Esophagus (tissue), 2 donors: ENCODE measurements around the gene NTHL1. TPM values are rescaled to one million over a fixed set of nuclear protein-coding genes. Genes with fewer than 3 reads are reported as not detected.

Experiments
- H3K27ac ChIP-seq, 2 donors: one replicate each; pipeline ENCODE4 v1.5.1; 2013; ENCODE audit warnings: low read depth in 2 of 2, mild to moderate bottlenecking in 2 of 2, inconsistent platforms in 1 of 2, low read length in 1 of 2, moderate library complexity in 1 of 2
- H3K27me3 ChIP-seq, 2 donors: one replicate each; pipeline ENCODE4 v1.6.1; 2013; ENCODE audit warnings: low read length in 2 of 2, control low read depth in 1 of 2, mild to moderate bottlenecking in 1 of 2; ENCODE audit not compliant: insufficient read depth in 2 of 2, control insufficient read depth in 1 of 2
- H3K36me3 ChIP-seq, 2 donors: one replicate each; pipeline ENCODE4 v1.6.1; 2013; ENCODE audit warnings: low read length in 1 of 2; ENCODE audit not compliant: control insufficient read depth in 2 of 2, insufficient read depth in 2 of 2
- H3K4me1 ChIP-seq, 2 donors: one replicate each; pipeline ENCODE4 v1.6.1; 2013; ENCODE audit warnings: low read length in 1 of 2; ENCODE audit not compliant: control insufficient read depth in 2 of 2, insufficient read depth in 2 of 2
- H3K4me3 ChIP-seq, 2 donors: one replicate each; pipeline ENCODE4 v1.5.1; 2013; ENCODE audit warnings: low read length in 2 of 2, mild to moderate bottlenecking in 2 of 2, low read depth in 1 of 2, moderate library complexity in 1 of 2
- H3K9me3 ChIP-seq, 2 donors: one replicate each; pipeline ENCODE4 v1.6.1; 2013; ENCODE audit warnings: mild to moderate bottlenecking in 2 of 2, low read depth in 1 of 2, low read length in 1 of 2, moderate library complexity in 1 of 2; ENCODE audit not compliant: control insufficient read depth in 2 of 2, insufficient read depth in 1 of 2
- WGBS, 2 donors: extraction: QIAGEN DNeasy Blood & Tissue Kit; methylation state at CpG; one replicate each; pipeline ENCODE4 v1.1.7; 2013; 5-methylcytosine and 5-hydroxymethylcytosine counted together
- polyA plus RNA-seq, 2 donors: library from polyadenylated mRNA; stranded (reverse); fragments of 200-250 nt; gene quantifications; one replicate each; pipeline ENCODE4 v1.2.3, GENCODE V29; 2013
- donor health status: healthy with polysubstance abuse.
- donor health status: Bipolar disorder and iron deficiency.

The NTHL1 gene
- polyA plus RNA-seq, 2 donors: 15.1 to 16.2 TPM

DNA sequence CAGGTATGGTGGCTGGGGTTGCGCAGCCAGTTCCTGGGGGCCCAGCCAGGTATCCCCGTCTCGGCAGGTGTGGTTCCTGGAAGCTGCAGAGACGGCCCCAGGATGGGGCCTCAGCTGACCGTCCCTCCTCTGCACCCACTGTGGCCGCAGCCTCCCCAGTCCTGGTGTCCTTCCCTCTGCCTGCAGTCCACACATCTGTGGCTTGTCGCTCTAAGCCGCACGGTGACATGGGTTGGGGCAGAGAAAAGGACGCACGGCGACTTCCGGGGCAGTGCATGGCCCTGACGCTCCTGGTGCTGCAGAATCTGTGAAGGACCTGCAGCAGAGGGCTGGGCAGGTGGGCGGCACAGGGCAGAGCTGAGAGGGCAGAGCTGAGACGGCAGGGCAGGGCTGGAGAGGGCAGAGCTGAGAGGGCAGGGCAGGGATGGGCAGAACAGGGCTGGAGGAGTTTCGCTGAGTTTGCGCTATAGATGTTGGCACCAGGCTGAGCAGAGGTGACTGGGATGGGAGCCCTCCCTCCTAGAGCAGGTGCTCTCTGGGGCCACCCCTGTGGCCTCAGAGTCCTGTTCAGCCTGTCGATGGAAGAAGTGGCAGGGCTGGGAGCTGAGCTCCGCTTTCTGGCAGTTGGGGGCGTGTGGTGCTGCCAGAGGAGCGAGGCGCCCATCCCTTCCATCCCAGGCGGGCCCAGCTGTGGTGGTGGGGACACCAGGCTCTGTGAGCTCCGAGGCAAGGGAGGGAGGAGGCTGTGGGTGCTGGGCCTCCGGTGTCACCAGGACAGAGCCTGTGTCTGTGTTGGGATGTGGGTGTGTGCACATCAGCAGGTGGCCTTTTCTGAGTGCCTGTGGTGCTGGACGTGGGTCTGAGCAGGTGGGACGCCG, 23.2 kb upstream of the NTHL1 start:
- Histone ChIP-seq H3K27me3 (no peaks in the 10 kb centered on the region), H3K4me1 (peaks cover 0 to 2% of the 10 kb centered on the region in 2 donors), H3K36me3 (peaks cover 22 to 61% of the 10 kb centered on the region in 2 donors), H3K4me3 (no peak overlapping the region), H3K27ac (no peak overlapping the region), H3K9me3 (peaks cover 0 to 3% of the 10 kb centered on the region in 2 donors)
- WGBS, 2 donors: 93% methylated on average over 29 of the region's 29 CpGs

DNA sequence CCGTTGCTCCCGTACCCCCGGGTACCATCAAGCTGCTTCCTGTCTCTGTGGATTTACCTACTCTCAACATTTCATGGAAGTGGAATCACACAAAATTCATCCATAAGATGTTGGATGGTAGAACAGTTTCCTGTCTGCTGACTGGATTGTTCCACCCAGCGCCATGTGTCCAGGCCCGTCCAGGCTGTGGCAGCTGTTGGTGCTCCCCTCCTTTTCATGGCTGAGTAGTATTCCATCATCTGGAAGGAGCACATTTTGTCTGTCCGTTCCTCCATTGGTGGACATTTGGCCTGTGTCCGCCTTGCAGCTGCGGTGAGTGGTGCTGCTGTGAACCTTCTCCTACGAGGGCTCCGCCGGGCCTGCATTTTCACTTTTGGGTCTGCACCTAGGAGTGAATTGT, 18.5 kb upstream of the NTHL1 start:
- Histone ChIP-seq H3K4me1 (peaks cover 0 to 2% of the 10 kb centered on the region in 2 donors), H3K9me3 (no peaks in the 10 kb centered on the region), H3K27ac (no peak overlapping the region), H3K36me3 (peaks cover 22 to 59% of the 10 kb centered on the region in 2 donors), H3K27me3 (no peaks in the 10 kb centered on the region), H3K4me3 (no peak overlapping the region)
- WGBS, 2 donors: 98% methylated on average over 11 of the region's 11 CpGs

- 92 to 94% methylated on average over 14 to 16 of the region's 16 CpGs for WGBS, 2 donors
- Histone ChIP-seq H3K36me3 (peaks cover 15 to 55% of the 10 kb centered on the region in 2 donors), H3K27me3 (no peaks in the 10 kb centered on the region), H3K4me3 (no peak overlapping the region), H3K9me3 (no peaks in the 10 kb centered on the region), H3K27ac (no peak overlapping the region), H3K4me1 (no peaks in the 10 kb centered on the region)
Measured at GRCh38 chr16:2064368-2064945, 16.8 kb upstream of the NTHL1 start.

DNA sequence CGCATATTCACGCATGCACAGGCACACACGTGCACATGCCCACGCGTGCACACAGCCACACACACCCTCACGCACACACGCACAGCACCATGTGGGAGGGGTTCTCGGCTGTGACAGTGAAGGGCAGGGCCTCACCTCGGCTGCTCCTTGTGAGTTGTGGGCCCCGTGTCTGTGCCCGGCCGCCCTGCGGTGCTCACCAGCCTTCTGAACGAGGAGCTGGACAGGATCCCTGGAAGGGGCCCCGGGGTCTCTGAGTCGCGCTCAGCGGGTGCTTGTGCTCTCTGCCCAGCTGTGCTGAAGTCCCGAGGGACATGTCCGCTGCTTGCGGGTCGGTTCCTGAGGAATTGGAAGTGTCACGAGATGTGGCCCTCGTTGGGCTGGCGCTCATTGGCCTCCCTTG, 16.2 kb upstream of the NTHL1 start:
- H3K4me3 ChIP-seq: no peak overlapping the region
- no peaks in the 10 kb centered on the region for H3K9me3 ChIP-seq
- H3K27me3 ChIP-seq: no peaks in the 10 kb centered on the region
- H3K27ac ChIP-seq: no peak overlapping the region
- WGBS, 2 donors: 89 to 90% methylated on average over 25 of the region's 25 CpGs
- no peaks in the 10 kb centered on the region for H3K4me1 ChIP-seq
- peaks cover 15 to 53% of the 10 kb centered on the region in 2 donors for H3K36me3 ChIP-seq

GRCh38 chr16:2062801-2063200, 15.2 kb upstream of the NTHL1 start:
- Histone ChIP-seq H3K9me3 (no peaks in the 10 kb centered on the region), H3K36me3 (peaks cover 15 to 54% of the 10 kb centered on the region in 2 donors), H3K4me1 (no peaks in the 10 kb centered on the region), H3K27ac (no peak overlapping the region), H3K27me3 (no peaks in the 10 kb centered on the region), H3K4me3 (no peak overlapping the region)
- WGBS, 2 donors: 95% methylated on average over 28 of the region's 28 CpGs

GRCh38 chr16:2061526-2061925, 13.9 kb upstream of the NTHL1 start:
- H3K27ac ChIP-seq: no peak overlapping the region
- H3K4me1 ChIP-seq: no peaks in the 10 kb centered on the region
- WGBS, 2 donors: 93% methylated on average over 13 of the region's 13 CpGs
- H3K27me3 ChIP-seq: no peaks in the 10 kb centered on the region
- H3K9me3 ChIP-seq: no peaks in the 10 kb centered on the region
- peaks cover 20 to 65% of the 10 kb centered on the region in 2 donors for H3K36me3 ChIP-seq
- no peak overlapping the region for H3K4me3 ChIP-seq

DNA sequence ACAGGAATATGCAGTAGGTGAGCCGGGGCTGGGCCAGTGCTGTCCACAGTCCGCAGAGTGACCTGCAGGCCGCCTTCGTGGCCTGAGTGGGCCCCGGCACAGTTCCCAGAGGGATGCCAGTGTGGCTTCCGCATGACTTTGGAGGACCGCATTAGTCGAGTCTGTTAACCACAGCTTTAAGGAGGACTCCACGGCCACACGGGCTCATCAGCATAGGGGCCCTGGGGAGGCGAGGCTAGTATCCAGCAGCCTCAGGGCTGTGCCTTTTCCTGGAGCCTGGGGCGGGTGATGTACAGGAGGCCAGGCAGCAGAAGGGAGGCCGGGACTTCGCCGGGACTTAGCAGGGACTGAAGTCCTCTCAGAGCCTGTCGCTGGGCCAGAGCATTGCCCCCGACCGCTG, 13.4 kb upstream of the NTHL1 start:
- H3K27ac ChIP-seq: no peak overlapping the region
- no peaks in the 10 kb centered on the region for H3K27me3 ChIP-seq
- H3K36me3 ChIP-seq: peaks cover 17 to 65% of the 10 kb centered on the region in 2 donors
- no peak overlapping the region for H3K4me3 ChIP-seq
- WGBS, 2 donors: 94 to 96% methylated on average over 17 to 18 of the region's 18 CpGs
- no peaks in the 10 kb centered on the region for H3K4me1 ChIP-seq
- no peaks in the 10 kb centered on the region for H3K9me3 ChIP-seq

GRCh38 chr16:2060346-2060745, 12.7 kb upstream of the NTHL1 start:
- no peak overlapping the region for H3K27ac ChIP-seq
- H3K9me3 ChIP-seq: no peaks in the 10 kb centered on the region
- peaks cover 17 to 61% of the 10 kb centered on the region in 2 donors for H3K36me3 ChIP-seq
- WGBS, 2 donors: 89 to 90% methylated on average over 16 to 17 of the region's 17 CpGs
- H3K4me1 ChIP-seq: no peaks in the 10 kb centered on the region
- no peak overlapping the region for H3K4me3 ChIP-seq
- H3K27me3 ChIP-seq: no peaks in the 10 kb centered on the region

DNA sequence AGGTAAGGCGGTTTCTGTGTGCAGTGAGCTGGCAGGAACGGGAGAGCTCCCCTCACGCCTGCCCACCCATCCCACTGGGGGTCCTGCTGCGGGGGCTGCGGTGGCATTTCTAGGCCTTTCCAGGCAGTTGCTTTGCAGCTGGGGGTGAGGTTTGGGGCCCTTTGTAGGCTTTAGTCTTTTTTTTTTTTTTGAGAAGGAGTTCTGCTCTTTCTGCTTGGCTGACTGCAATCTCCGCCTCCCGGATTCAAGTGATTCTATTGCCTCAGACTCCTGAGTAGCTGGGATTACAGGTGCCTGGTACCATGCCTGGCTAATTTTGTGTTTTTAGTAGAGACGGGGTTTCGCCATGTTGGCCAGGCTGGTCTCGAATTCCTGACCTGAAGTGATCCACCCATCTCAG, 11.2 kb upstream of the NTHL1 start:
- Histone ChIP-seq H3K4me1 (no peaks in the 10 kb centered on the region), H3K36me3 (peaks cover 14 to 53% of the 10 kb centered on the region in 2 donors), H3K4me3 (no peak overlapping the region), H3K9me3 (no peaks in the 10 kb centered on the region), H3K27ac (no peak overlapping the region), H3K27me3 (no peaks in the 10 kb centered on the region)
- 95% methylated on average over 10 of the region's 10 CpGs for WGBS, 2 donors
